Activated CD4-positive, alpha-beta memory T cell treated with anti-CD3 and anti-CD28 coated beads, Interleukin-2, amount 10 ng/mL, durations not matched to agents 7 days and 5 days (primary cell): ENCODE data around the gene FRA10AC1. TPM values are rescaled to one million over a fixed set of nuclear protein-coding genes. Genes with fewer than 3 reads are reported as not detected.
A peak's percentile ranks its signal among the peaks of the same experiment; 100 is the strongest.

Experiments
- CTCF ChIA-PET: fragments of 350-600 bp; sonication (Branson Sonifier 250); formaldehyde crosslinking; loops from one replicate; lab custom pipeline; 2021; ENCODE audit warnings: antibody characterized with exemption, inconsistent platforms; lab: Charles Lee
- POLR2A ChIA-PET: fragments of 350-600 bp; sonication (Branson Sonifier 250); formaldehyde crosslinking; loops from one replicate; lab custom pipeline; 2021; ENCODE audit warnings: antibody characterized with exemption; lab: Charles Lee
- DNase-seq: peaks from one replicate; pipeline ENCODE4 v3.0.0-alpha.2; 2020
- H3K27ac Mint-ChIP-seq: one replicate; pipeline ENCODE4 v1.8.0; 2021; ENCODE audit warnings: mild to moderate bottlenecking, mixed read lengths
- H3K27me3 Mint-ChIP-seq: one replicate; pipeline ENCODE4 v1.8.0; 2021; ENCODE audit warnings: mixed read lengths
- H3K36me3 Mint-ChIP-seq: one replicate; pipeline ENCODE4 v1.8.0; 2021; ENCODE audit warnings: low read depth, mixed read lengths
- H3K4me1 Mint-ChIP-seq: one replicate; pipeline ENCODE4 v1.8.0; 2021; ENCODE audit warnings: mixed read lengths
- H3K4me3 Mint-ChIP-seq: one replicate; pipeline ENCODE4 v1.8.0; 2021; ENCODE audit warnings: mild to moderate bottlenecking, mixed read lengths
- H3K9me3 Mint-ChIP-seq: one replicate; pipeline ENCODE4 v1.8.0; 2021; ENCODE audit warnings: mixed read lengths
- total RNA-seq, 2 experiments: library from RNA; stranded (reverse); gene quantifications; one replicate each; pipeline ENCODE4 v1.2.3, GENCODE V29; 2021

FRA10AC1 gene, protein sequence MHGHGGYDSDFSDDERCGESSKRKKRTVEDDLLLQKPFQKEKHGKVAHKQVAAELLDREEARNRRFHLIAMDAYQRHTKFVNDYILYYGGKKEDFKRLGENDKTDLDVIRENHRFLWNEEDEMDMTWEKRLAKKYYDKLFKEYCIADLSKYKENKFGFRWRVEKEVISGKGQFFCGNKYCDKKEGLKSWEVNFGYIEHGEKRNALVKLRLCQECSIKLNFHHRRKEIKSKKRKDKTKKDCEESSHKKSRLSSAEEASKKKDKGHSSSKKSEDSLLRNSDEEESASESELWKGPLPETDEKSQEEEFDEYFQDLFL
- 10 to 100 TPM; 11.7 to 14.7 TPM for total RNA-seq

DNA sequence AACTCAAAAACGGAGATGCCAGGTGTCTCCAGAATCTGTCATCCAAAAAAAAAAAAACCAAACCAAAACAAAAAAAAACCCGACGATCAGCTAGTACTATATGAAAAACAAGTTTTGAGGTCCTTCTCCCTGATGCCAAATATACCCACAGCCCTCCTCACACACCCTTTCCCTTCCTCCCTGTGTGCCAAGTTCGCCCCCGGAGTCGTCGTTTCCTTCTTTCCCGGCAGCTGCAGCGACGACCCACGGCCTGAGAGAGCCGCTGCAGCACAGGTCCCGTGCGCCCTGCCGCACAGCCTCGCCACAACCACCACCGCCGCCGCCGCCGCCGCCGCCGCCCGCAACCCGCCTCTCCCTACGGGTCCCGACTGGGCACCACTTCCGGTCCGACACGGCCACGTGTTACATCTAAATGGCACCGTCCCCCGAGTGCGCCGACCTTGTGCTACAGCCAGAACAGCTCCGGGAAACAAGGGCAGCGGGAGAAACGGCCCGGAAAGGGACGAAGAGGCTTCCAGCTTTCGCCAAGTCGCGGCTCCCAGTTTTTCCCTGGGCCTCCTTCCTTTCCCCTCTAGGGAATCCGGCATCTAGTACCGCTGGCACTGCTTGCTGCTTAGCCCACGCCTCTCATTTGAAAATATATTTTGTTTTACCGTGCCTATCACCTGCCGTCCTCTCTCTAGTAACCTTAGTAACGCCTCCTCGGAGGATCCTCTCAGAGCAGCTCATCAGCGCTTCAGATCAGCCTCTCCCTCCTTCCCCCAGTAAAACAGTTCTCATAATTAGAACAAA lies at the start of gene FRA10AC1:
FRA10AC1 (minus strand) TSS at position 383 of the 792 bp plus-strand sequence. CDS start 2,486 bp downstream, outside the sequence.
- ChIA-PET CTCF (interaction anchor here (0.6 to 2.5 kb wide), 7 partner anchors 20 to 1991 kb away, joined by 3 to 6 read pairs (median 3); partner anchors contain the start of gene TCTN3), POLR2A (interaction anchor here (0.7 to 1.9 kb wide), 11 partner anchors 9 to 1111 kb away, joined by 3 to 5 read pairs (median 3); partner anchors contain the start of genes CEP55 and HELLS)
- no peak within 1 kb of the TSS for H3K4me3 Mint-ChIP-seq
- H3K36me3 Mint-ChIP-seq, result peaks cover 5% of the 10 kb centered on the region
- H3K9me3 Mint-ChIP-seq, result no peaks in the 10 kb centered on the region
- DNase-seq, result peak; percentile 89
- peaks cover 15% of the 10 kb centered on the region for H3K4me1 Mint-ChIP-seq
- H3K27ac Mint-ChIP-seq, result no peak within 1 kb of the TSS
- no peaks in the 10 kb centered on the region for H3K27me3 Mint-ChIP-seq

DNA sequence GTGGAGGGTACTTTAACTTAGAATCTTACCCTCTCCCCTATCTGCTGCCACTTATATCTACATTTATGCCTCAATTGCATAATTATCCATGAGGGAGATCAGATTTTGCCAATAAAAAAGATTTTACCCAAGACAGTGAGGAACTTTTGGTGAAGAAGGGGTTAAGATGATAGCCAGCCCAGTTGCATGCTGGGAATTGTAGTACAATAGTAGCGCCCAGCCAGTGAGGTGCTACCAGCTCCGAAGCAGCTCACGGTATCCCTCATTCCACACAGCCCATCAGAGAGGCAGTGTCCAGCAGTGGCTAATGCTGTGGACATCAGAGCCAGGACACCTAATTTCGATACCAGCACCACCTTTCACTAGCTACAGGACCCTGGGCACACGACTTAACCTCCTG lies 49.4 kb upstream of the FRA10AC1 start:
- peaks cover 12% of the 10 kb centered on the region for H3K27me3 Mint-ChIP-seq
- CTCF ChIA-PET, result no interaction called here

DNA sequence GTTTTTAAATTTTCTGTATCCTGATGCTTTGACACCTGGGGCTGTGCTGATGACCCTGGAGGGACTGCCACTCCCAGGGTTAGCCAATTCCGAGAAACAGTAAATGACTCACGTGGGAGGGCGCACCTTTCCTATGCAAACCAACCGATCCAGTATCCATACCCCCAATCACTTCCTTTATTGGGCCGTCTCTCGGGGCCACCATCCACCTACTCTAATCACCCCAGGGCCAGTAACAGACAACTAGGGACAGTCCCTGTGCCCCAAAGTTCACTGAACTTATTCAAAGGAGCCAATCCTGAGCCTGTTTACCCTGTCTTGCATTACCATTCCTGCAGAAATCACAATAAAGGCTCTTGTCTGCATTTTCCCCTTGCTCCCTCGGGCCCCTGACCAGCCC lies 48.7 kb upstream of the FRA10AC1 start:
- POLR2A ChIA-PET, result no interaction called here
- Mint-ChIP-seq H3K27ac (no peak overlapping the region), H3K27me3 (peaks cover 10% of the 10 kb centered on the region), H3K4me3 (no peak overlapping the region), H3K9me3 (no peaks in the 10 kb centered on the region), H3K4me1 (no peaks in the 10 kb centered on the region), H3K36me3 (no peaks in the 10 kb centered on the region)
- DNase-seq, result no peak
- CTCF ChIA-PET, result no interaction called here

More for the DNA sequence above, 49.4 kb upstream of the FRA10AC1 start:
- no peaks in the 10 kb centered on the region for H3K9me3 Mint-ChIP-seq
- no peaks in the 10 kb centered on the region for H3K36me3 Mint-ChIP-seq
- H3K4me1 Mint-ChIP-seq, result no peaks in the 10 kb centered on the region
- no peak overlapping the region for H3K27ac Mint-ChIP-seq
- no peak overlapping the region for H3K4me3 Mint-ChIP-seq
- no peak for DNase-seq
- POLR2A ChIA-PET, result no interaction called here

DNA sequence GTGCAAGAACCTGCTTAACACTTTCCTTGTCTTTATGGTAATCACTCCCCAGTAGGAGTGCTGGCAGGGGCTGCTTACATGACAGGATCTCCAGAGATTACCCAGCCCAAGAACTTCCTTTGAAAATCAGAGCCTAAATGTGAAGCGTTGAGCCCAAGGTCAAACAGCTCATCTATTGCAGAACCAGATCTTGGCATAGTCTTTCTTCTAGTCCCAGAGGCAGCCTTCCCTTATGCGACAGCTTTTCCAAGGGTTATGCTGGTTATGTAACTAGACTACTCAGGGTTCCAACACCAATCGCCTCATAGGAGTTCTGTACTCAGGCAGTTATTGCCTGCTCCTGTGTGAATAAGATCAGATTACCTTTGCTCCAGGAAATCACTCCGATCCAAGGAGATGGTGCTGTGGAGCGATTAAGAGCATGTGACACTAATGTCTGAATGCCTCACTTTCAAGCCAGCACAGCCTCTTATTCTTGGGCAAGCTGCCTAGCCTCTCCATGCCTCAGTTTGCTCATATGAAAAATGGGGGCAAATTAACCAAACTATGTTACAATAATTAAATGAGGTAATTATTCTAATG lies 46.9 kb upstream of the FRA10AC1 start:
- Mint-ChIP-seq H3K4me3 (no peak overlapping the region), H3K27ac (no peak overlapping the region), H3K9me3 (no peaks in the 10 kb centered on the region), H3K4me1 (no peaks in the 10 kb centered on the region), H3K27me3 (peaks cover 9% of the 10 kb centered on the region), H3K36me3 (no peaks in the 10 kb centered on the region)
- POLR2A ChIA-PET, result no interaction called here
- no peak for DNase-seq
- CTCF ChIA-PET, result no interaction called here

DNA sequence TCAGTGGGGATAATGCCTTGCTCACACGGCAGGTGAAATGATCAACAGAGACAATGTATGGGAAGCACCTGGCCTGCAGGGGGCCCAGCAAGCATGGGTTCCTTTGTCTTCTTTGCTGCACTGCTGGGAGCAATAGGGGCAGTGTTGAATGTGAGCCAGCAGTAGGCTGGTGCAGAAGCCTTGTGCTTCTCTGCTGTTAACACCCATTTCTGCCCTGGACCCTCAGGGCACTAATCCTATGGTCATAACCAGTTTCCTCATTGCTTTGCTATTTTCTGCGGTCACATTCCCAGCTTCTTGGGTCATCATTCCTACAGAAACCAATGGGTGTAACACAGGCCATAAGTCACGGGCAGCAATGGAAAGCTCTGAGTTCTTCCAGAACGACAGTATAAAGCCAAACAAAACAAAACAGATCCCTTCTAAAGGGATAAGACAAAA lies 44.5 kb upstream of the FRA10AC1 start:
- H3K4me1 Mint-ChIP-seq, result no peaks in the 10 kb centered on the region
- no peak overlapping the region for H3K4me3 Mint-ChIP-seq
- H3K27ac Mint-ChIP-seq, result no peak overlapping the region
- DNase-seq, result no peak
- no peaks in the 10 kb centered on the region for H3K36me3 Mint-ChIP-seq
- H3K9me3 Mint-ChIP-seq, result no peaks in the 10 kb centered on the region
- CTCF ChIA-PET, result no interaction called here
- peaks cover 9% of the 10 kb centered on the region for H3K27me3 Mint-ChIP-seq
- POLR2A ChIA-PET, result no interaction called here

DNA sequence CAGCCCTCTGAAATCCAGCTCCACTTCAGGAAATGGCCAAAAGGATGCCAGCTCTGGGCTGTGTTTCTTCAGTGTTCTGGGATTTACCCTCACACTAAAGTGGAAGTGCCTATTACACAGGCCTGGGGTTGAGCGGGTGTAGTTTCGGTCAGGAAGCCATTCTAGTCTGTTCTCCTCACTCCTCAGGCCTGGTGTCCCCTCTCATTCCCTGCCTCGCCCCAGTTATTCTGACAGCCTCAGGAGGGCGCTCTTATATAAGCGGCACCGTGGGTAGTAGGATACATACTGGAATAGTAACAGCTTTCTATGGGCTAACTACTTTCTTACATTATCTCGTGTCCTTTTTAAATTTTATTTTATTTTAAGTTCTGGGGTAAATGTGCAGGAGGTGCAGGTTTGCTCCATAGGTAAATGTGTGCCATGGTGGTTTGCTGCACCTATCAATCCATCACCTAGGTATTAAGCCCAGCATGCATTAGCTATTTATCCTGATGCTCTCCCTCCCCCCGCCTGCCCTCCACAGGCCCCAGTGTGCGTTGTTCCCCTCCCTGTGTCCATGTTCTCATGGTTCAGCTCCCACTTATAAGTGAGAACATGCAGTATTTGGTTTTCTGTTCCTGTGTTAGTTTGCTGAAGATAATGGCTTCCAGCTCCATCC lies 43.1 kb upstream of the FRA10AC1 start:
- no peak for DNase-seq
- Mint-ChIP-seq H3K9me3 (no peaks in the 10 kb centered on the region), H3K4me1 (no peaks in the 10 kb centered on the region), H3K36me3 (no peaks in the 10 kb centered on the region), H3K27ac (no peak overlapping the region), H3K27me3 (peaks cover 6% of the 10 kb centered on the region), H3K4me3 (no peak overlapping the region)
- POLR2A ChIA-PET, result no interaction called here
- CTCF ChIA-PET, result interaction anchor here (1.0 kb wide), 1 partner anchor 70 kb away, joined by 4 read pairs; no protein-coding TSS in a partner anchor

DNA sequence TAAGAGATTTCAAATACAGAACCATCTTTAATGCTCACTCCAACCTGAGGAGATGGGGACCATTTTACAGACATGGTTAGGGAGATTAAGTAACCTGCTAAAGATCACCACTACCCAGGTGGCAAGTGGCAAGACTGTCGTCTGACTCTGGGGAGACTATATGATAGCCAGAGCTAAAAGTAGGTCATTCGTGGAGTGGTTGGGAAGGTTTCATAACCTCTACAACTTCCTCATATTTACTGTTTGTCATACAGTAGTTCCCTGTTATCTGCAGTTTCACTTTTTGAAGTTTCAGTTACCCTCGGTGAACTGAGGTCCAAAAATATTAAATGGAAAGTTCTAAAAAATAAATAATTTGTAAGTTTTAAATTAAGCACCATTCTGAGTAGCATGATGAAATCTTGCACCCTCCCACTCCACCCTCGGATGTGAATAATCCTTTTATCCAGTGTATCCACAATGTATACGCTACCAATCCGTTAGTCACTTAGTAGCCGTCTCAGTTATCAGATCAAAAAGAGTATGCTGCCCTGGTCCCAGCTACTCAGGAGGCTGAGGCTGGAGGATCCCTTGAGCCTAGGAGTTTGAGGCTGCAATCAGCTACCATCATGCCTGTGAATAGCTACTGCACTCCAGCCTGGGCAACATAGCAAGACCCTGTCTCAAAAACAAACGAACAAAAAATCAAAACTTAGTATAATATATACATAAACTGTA lies 40.4 kb upstream of the FRA10AC1 start:
- ChIA-PET CTCF (no interaction called here), POLR2A (no interaction called here)
- no peaks in the 10 kb centered on the region for H3K9me3 Mint-ChIP-seq
- no peaks in the 10 kb centered on the region for H3K36me3 Mint-ChIP-seq
- H3K27me3 Mint-ChIP-seq, result peaks cover 13% of the 10 kb centered on the region
- no peak for DNase-seq
- H3K4me1 Mint-ChIP-seq, result no peaks in the 10 kb centered on the region
- H3K4me3 Mint-ChIP-seq, result no peak overlapping the region
- H3K27ac Mint-ChIP-seq, result no peak overlapping the region

DNA sequence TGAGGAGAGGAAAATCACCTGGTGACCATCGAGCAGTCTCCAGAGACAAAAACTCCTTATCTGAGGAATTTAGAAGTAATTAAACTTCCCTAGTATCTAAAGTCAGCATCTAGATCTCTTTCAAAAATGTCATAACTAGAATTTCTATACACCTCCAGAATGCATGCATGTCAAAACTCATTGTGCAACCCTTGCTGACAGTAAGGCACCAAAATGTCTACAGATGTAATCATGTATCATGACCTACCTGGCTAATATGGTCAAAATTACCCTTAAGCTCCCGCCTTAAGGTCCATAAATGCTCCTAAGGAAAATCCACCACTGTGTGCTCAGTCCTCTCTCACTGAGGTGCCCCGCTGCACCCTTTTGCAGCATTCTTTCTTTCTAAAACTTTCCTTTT lies 39.0 kb upstream of the FRA10AC1 start:
- no peak overlapping the region for H3K27ac Mint-ChIP-seq
- POLR2A ChIA-PET, result no interaction called here
- H3K9me3 Mint-ChIP-seq, result no peaks in the 10 kb centered on the region
- H3K27me3 Mint-ChIP-seq, result peaks cover 24% of the 10 kb centered on the region
- H3K4me1 Mint-ChIP-seq, result no peaks in the 10 kb centered on the region
- no peaks in the 10 kb centered on the region for H3K36me3 Mint-ChIP-seq
- no peak overlapping the region for H3K4me3 Mint-ChIP-seq
- DNase-seq, result no peak
- CTCF ChIA-PET, result no interaction called here

DNA sequence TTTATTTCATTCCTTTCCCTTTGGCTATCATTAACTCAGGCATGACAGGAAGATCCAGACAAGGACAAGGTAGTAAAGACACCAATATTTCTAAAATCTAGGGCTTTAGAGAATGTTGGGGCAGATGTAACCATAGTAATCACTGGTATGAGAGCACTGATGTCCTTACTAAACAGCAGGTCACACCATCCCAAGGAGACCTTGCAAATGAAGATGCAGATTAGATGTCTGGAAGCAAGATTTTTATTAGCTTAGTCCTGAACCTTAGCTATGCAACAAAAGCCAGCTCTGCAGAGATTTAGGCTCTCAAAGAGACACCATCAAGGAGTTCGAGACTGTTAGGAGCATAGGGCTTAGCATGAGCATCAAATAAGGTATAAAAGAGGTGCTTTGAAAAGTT lies 23.6 kb upstream of the FRA10AC1 start:
- Mint-ChIP-seq H3K4me1 (no peaks in the 10 kb centered on the region), H3K27ac (no peak overlapping the region), H3K27me3 (peaks cover 41% of the 10 kb centered on the region), H3K9me3 (no peaks in the 10 kb centered on the region), H3K36me3 (no peaks in the 10 kb centered on the region), H3K4me3 (no peak overlapping the region)
- POLR2A ChIA-PET, result no interaction called here
- DNase-seq, result no peak
- CTCF ChIA-PET, result no interaction called here

DNA sequence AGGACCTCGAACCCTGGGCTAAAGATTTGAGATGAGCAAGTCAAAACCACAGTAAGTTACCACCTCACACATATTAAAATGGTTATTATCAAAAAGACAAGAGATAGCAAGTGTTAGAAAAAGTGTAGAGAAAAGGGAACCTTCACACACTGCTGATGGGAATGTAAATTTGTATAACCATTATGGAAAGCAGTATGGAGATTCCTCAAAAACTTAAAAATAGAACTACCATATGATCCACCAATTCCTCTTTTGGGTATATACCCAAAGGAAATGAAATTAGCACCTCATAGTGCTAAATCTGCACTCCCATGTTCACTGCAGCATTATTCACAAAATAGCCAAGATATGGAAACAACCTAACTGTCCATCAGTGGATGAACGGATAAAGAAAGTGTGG lies 20.8 kb upstream of the FRA10AC1 start:
- peaks cover 4% of the 10 kb centered on the region for H3K4me1 Mint-ChIP-seq
- no peak overlapping the region for H3K27ac Mint-ChIP-seq
- ChIA-PET POLR2A (no interaction called here), CTCF (no interaction called here)
- no peaks in the 10 kb centered on the region for H3K9me3 Mint-ChIP-seq
- H3K36me3 Mint-ChIP-seq, result no peaks in the 10 kb centered on the region
- no peak for DNase-seq
- H3K4me3 Mint-ChIP-seq, result no peak overlapping the region
- peaks cover 49% of the 10 kb centered on the region for H3K27me3 Mint-ChIP-seq

DNA sequence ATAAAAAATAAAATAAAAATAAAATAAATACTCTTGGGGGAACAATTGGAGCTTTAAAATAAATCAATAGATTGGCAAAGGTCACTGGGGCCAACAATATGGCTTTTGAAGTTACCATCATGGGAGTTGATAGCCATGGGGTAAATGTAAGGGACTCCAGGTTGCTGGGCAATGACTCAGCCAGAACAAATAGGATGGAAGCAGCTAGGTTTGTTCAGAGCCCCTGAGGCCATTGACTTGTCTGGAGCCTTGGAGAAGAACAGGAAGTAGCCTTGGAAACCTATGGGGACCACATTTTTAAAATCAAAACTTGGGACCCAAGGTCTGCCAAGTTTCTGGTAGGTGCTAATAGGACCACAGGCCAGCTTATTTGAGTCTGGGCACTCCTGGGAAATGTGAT lies 20.2 kb upstream of the FRA10AC1 start:
- no peak for DNase-seq
- ChIA-PET CTCF (no interaction called here), POLR2A (no interaction called here)
- H3K9me3 Mint-ChIP-seq, result no peaks in the 10 kb centered on the region
- no peak overlapping the region for H3K27ac Mint-ChIP-seq
- H3K4me1 Mint-ChIP-seq, result peaks cover 4% of the 10 kb centered on the region
- no peaks in the 10 kb centered on the region for H3K36me3 Mint-ChIP-seq
- no peak overlapping the region for H3K4me3 Mint-ChIP-seq
- peaks cover 51% of the 10 kb centered on the region for H3K27me3 Mint-ChIP-seq

DNA sequence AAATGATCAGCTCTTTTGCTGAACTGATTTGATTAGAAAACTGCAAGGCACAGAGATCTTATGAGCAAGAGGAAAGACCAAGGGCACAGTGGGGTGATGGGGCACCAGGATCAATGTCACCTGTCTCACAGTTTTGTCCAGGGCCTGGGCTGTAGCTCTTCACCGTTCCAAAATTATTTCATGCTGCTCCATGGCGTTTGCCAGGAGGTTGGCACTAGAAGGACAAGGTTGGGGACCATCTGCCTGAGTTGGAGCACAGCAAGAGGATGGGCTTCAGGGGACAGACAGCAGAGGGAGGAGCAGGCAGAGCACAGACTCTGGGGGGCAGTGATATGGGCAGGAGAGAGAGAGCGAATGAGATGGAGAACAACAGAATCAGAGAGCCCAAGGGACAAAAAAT lies 17.5 kb upstream of the FRA10AC1 start:
- Mint-ChIP-seq H3K27me3 (peaks cover 38% of the 10 kb centered on the region), H3K27ac (no peak overlapping the region), H3K9me3 (no peaks in the 10 kb centered on the region), H3K4me1 (peaks cover 4% of the 10 kb centered on the region), H3K4me3 (no peak overlapping the region), H3K36me3 (no peaks in the 10 kb centered on the region)
- DNase-seq, result no peak
- CTCF ChIA-PET, result no interaction called here
- POLR2A ChIA-PET, result no interaction called here
